PC-9 (cell line): ENCODE measurements around the gene TNFSF12. TPM values are rescaled to one million over a fixed set of nuclear protein-coding genes. Genes with fewer than 3 reads are reported as not detected.

Source experiments
- BruUV-seq: library from RNA; stranded (reverse); fragments of 400-500 nt; replicated peaks from 2 replicates; lab custom pipeline; 2021; lab: Mats Ljungman, UMichigan
- CTCF ChIA-PET: fragments of 300-600 bp; sonication (Branson Sonifier 250); formaldehyde crosslinking; loops from one replicate; lab custom pipeline; 2022; ENCODE audit warnings: antibody characterized with exemption; lab: Charles Lee
- POLR2A ChIA-PET: fragments of 300-600 bp; sonication (Branson Sonifier 250); formaldehyde crosslinking; loops from one replicate; lab custom pipeline; 2022; ENCODE audit warnings: antibody characterized with exemption; ENCODE audit not compliant: unreplicated experiment; lab: Charles Lee
- DNase-seq, 2 experiments: peaks; one replicate each; pipeline versions ENCODE4 v3.0.0 to v3.0.0-alpha.2; 2015 to 2022; ENCODE audit warnings: mixed read lengths in 1 of 2
- H2AFZ ChIP-seq: fragments of 200-600 bp; sonication (generic); 2 replicates; pipeline ENCODE4 v1.8.1; 2017; ENCODE audit warnings: antibody characterized with exemption
- H3F3A ChIP-seq: fragments of 200-600 bp; sonication (generic); 2 replicates; pipeline ENCODE4 v1.8.1; 2017; ENCODE audit warnings: antibody characterized with exemption, mild to moderate bottlenecking, low read depth; ENCODE audit not compliant: insufficient read depth
- H3K27ac ChIP-seq: fragments of 200-600 bp; sonication (generic); 2 replicates; pipeline ENCODE4 v1.6.1; 2016; ENCODE audit warnings: mixed run types
- H3K27me3 ChIP-seq: fragments of 200-600 bp; sonication (generic); 2 replicates; pipeline ENCODE4 v1.6.1; 2016; ENCODE audit warnings: low read depth, mixed run types; ENCODE audit not compliant: insufficient read depth
- H3K36me3 ChIP-seq: fragments of 200-600 bp; sonication (generic); 2 replicates; pipeline ENCODE4 v1.6.1; 2016; ENCODE audit warnings: low read depth, mixed run types
- H3K4me1 ChIP-seq: fragments of 200-600 bp; sonication (generic); replicated peaks from 2 replicates; pipeline ENCODE4 v1.6.1; 2016; ENCODE audit warnings: mixed run types; ENCODE audit not compliant: insufficient read depth
- H3K4me2 ChIP-seq: fragments of 200-600 bp; sonication (generic); 2 replicates; pipeline ENCODE4 v1.6.1; 2017; ENCODE audit warnings: mixed run types
- H3K4me3 ChIP-seq: fragments of 200-600 bp; sonication (generic); 2 replicates; pipeline ENCODE4 v1.6.1; 2016; ENCODE audit warnings: mixed run types
- H3K79me2 ChIP-seq: fragments of 200-600 bp; sonication (generic); 2 replicates; pipeline ENCODE4 v1.6.1; 2017; ENCODE audit warnings: low read depth, mixed run types
- H3K9me2 ChIP-seq: fragments of 200-600 bp; sonication (generic); 2 replicates; pipeline ENCODE4 v1.8.1; 2017; ENCODE audit warnings: mild to moderate bottlenecking; ENCODE audit not compliant: insufficient read depth
- H3K9me3 ChIP-seq: fragments of 200-600 bp; sonication (generic); 2 replicates; pipeline ENCODE4 v1.8.1; 2016; ENCODE audit warnings: low read depth; ENCODE audit not compliant: insufficient read depth
- H4K20me1 ChIP-seq: fragments of 200-600 bp; sonication (generic); 2 replicates; pipeline ENCODE4 v1.8.1; 2017; ENCODE audit not compliant: insufficient read depth
- EZH2 ChIP-seq: fragments of 200-600 bp; sonication (generic); IDR thresholded peaks from 2 replicates; pipeline ENCODE4 v1.8.0; 2017; ENCODE audit warnings: antibody characterized with exemption, low read depth
- intact Hi-C: fragments of 100-400 bp; cut with micrococcal nuclease; formaldehyde crosslinking; loops from one replicate; pipeline ENCODE4 v1.10.0; 2022; ENCODE audit not compliant: unreplicated experiment
- total RNA-seq: library from RNA; stranded (reverse); gene quantifications from 2 replicates; pipeline ENCODE4 v1.2.3, GENCODE V29; 2021
- TF ChIP-seq, protein P1 (sequence below): fragments of 200-600 bp; sonication (generic); conservative IDR thresholded peaks from 2 replicates; pipeline ENCODE4 v1.6.1; 2017; ENCODE audit warnings: mixed run types, antibody characterized with exemption, mild to moderate bottlenecking, moderate library complexity

Gene TNFSF12
- total RNA-seq, 1 experiment from 2014 or later: 14.3 TPM

DNA sequence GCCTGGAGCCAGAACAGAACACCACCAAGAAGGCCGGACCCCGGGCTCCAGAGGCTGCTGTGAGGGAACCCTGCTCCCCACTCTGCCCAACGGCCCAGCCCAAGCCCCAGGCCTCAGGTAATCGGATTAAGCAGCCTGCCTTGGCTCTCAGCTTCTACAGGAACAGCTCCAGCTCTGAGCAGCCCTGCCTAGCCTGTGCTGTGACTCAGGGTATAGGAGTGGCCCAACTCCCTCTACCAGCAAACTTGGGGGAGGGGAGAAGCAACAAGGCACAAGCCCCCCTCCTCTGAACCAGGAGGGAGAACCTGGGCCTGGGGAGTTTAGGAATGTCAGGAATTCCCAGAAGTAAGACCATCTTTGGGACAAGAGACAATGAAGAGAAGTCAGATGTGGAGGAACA is 41.9 kb downstream of the TNFSF12 start:
- Histone ChIP-seq H3K9me2 (no peaks in the 10 kb centered on the region), H3K4me1 (peaks cover 39% of the 10 kb centered on the region), H3K27ac (peak overlapping the region; percentile 97), H3F3A (peaks cover 55% of the 10 kb centered on the region), H3K4me3 (peak overlapping the region; percentile 21; the same call in 1 of the 2 replicates), H3K9me3 (no peaks in the 10 kb centered on the region), H4K20me1 (no peaks in the 10 kb centered on the region; the same call in 1 of the 2 replicates), H3K4me2 (peak overlapping the region; percentile 91), H3K36me3 (0 out of 2 replicates have a peak, but pooled peaks cover 6% of the 10 kb centered on the region), H2AFZ (no peak overlapping the region), H3K27me3 (no peaks in the 10 kb centered on the region), H3K79me2 (peaks cover 34% of the 10 kb centered on the region)
- peak; percentile 64 to 68 for DNase-seq
- intact Hi-C loops: loop anchor here (1.0 to 2.0 kb wide), 2 partner anchors 25 to 310 kb away; partner anchors contain the start of gene SLC2A4
- BruUV-seq: TSS peak; percentile 16
- POLR2A ChIA-PET: interaction anchor here (0.6 to 1.4 kb wide), 4 partner anchors 24 to 567 kb away, joined by 3 to 18 read pairs (median 5); partner anchors contain the start of genes FXR2, SAT2 and TP53
- TF ChIP-seq EZH2: no peak
- TF ChIP-seq, protein P1, sequence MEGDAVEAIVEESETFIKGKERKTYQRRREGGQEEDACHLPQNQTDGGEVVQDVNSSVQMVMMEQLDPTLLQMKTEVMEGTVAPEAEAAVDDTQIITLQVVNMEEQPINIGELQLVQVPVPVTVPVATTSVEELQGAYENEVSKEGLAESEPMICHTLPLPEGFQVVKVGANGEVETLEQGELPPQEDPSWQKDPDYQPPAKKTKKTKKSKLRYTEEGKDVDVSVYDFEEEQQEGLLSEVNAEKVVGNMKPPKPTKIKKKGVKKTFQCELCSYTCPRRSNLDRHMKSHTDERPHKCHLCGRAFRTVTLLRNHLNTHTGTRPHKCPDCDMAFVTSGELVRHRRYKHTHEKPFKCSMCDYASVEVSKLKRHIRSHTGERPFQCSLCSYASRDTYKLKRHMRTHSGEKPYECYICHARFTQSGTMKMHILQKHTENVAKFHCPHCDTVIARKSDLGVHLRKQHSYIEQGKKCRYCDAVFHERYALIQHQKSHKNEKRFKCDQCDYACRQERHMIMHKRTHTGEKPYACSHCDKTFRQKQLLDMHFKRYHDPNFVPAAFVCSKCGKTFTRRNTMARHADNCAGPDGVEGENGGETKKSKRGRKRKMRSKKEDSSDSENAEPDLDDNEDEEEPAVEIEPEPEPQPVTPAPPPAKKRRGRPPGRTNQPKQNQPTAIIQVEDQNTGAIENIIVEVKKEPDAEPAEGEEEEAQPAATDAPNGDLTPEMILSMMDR: no peak
- CTCF ChIA-PET: interaction anchor here (0.6 to 0.9 kb wide), 2 partner anchors 16 to 97 kb away, joined by 3 to 13 read pairs; no protein-coding TSS in a partner anchor

DNA sequence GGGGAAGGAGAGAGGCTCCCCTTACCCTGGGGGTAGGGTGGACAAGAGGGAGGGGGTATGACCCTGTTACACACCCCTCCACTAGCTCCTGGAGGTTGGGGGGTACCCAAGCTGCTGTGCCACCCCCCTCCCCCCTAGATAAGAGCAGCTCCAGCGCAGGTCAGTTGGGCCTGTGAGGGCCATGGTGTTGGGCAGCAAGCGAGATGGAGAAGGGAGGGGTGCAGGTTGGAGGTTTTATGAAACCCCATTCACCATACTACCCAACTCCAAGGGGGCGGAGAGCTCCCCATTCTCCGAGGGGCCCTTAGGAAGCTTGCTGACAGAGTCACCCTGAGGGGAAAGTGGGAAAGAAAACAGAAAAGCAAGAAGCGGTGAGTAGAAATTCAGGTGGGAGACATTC is 42.7 kb downstream of the TNFSF12 start:
- H3K79me2 ChIP-seq: peaks cover 27% of the 10 kb centered on the region
- no peaks in the 10 kb centered on the region for H3K9me3 ChIP-seq
- DNase-seq: no peak
- H2AFZ ChIP-seq: no peak overlapping the region
- H4K20me1 ChIP-seq: no peaks in the 10 kb centered on the region; the same call in 1 of the 2 replicates
- BruUV-seq: no TSS peak
- H3K4me2 ChIP-seq: peak overlapping the region; percentile 91
- TF ChIP-seq EZH2: no peak
- TF ChIP-seq, protein P1: no peak
- H3K27ac ChIP-seq: peak overlapping the region; percentile 97
- intact Hi-C loops: loop anchor here (2.0 kb wide), 1 partner anchor 311 kb away; the partner anchor contains the start of gene SLC2A4
- H3K4me1 ChIP-seq: peaks cover 36% of the 10 kb centered on the region
- CTCF ChIA-PET: no interaction called here
- POLR2A ChIA-PET: no interaction called here
- H3K9me2 ChIP-seq: no peaks in the 10 kb centered on the region
- H3K36me3 ChIP-seq: 0 out of 2 replicates have a peak, but pooled peaks cover 8% of the 10 kb centered on the region
- H3F3A ChIP-seq: peaks cover 55% of the 10 kb centered on the region
- no peaks in the 10 kb centered on the region for H3K27me3 ChIP-seq
- H3K4me3 ChIP-seq: no peak overlapping the region

DNA sequence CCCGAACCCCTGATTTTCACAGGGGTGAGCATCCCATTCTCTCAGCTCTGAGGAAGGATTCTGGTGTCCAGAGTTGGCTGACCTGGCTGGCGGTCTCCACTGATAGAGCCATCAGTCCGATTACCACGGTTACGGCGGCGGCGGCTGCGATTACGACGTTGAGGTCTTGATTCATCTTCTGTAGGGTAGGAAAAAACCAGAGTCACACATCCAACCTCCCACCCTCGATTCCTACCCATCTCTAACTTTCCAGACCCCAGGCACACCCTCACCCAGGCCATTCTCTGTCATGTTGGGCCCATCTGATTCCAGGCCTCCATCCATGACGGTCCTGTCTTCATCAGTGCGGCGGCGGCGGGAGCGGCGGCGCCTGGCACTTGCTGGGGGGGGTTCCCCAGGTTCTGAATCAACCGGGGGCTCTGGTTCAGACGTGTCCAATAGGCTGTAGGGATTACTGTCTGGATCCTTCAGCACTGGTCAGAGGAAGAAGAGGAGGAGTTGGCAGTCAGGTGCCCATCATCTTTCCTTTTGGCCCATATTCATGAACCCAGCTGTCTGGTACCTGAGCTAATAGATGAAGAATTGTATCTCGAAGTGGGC is 43.7 kb downstream of the TNFSF12 start:
- 0 out of 2 replicates have a peak, but pooled peaks cover 8% of the 10 kb centered on the region for H3K36me3 ChIP-seq
- ChIA-PET CTCF (no interaction called here), POLR2A (no interaction called here)
- H3K4me1 ChIP-seq: peaks cover 27% of the 10 kb centered on the region
- no peak for TF ChIP-seq EZH2
- TF ChIP-seq, protein P1: no peak
- H3K9me2 ChIP-seq: no peaks in the 10 kb centered on the region
- H3K9me3 ChIP-seq: no peaks in the 10 kb centered on the region
- no peaks in the 10 kb centered on the region; the same call in 1 of the 2 replicates for H4K20me1 ChIP-seq
- H2AFZ ChIP-seq: no peak overlapping the region
- H3F3A ChIP-seq: peaks cover 47% of the 10 kb centered on the region
- intact Hi-C loops: no loop called here
- no peak for DNase-seq
- no peak overlapping the region for H3K4me3 ChIP-seq
- no peak overlapping the region for H3K4me2 ChIP-seq
- no TSS peak for BruUV-seq
- H3K27me3 ChIP-seq: no peaks in the 10 kb centered on the region
- peaks cover 20% of the 10 kb centered on the region for H3K79me2 ChIP-seq
- 0 out of 2 replicates have a peak overlapping the region, but pooled peaks have one; percentile 97 for H3K27ac ChIP-seq
